Testis (tissue), 3 donors: Measurements from ENCODE around the gene DISP2. TPM values are rescaled to one million over a fixed set of nuclear protein-coding genes. Genes with fewer than 3 reads are reported as not detected.

Experiments used
- DNase-seq: peaks from one replicate; pipeline ENCODE4 v3.0.0-alpha.2; 2019
- H3K27ac ChIP-seq, 2 donors: fragments of 200-600 bp; sonication (generic); one replicate each; pipeline ENCODE4 v1.5.1; 2019
- H3K27me3 ChIP-seq: fragments of 200-600 bp; sonication (generic); one replicate; pipeline ENCODE4 v1.5.1; 2019
- H3K36me3 ChIP-seq: fragments of 200-600 bp; sonication (generic); one replicate; pipeline ENCODE4 v1.5.1; 2017; ENCODE audit warnings: low read depth; ENCODE audit errors: missing control alignments
- H3K4me1 ChIP-seq: fragments of 200-600 bp; sonication (generic); one replicate; pipeline ENCODE4 v1.5.1; 2019
- H3K4me3 ChIP-seq, 2 donors: fragments of 200-600 bp; sonication (generic); one replicate each; pipeline ENCODE4 v1.5.1; 2017 to 2019
- H3K9me3 ChIP-seq: fragments of 200-600 bp; sonication (generic); one replicate; pipeline ENCODE4 v1.5.1; 2017
- CTCF ChIP-seq, 3 experiments: fragments of 450-650 bp in 2 of 3; fragments of 200-600 bp in 1 of 3; sonication (generic) in 1 of 3; IDR thresholded peaks; one replicate each; pipeline ENCODE4 v1.5.1; 2016 to 2019; ENCODE audit warnings: antibody characterized with exemption in 3 of 3, mild to moderate bottlenecking in 2 of 3, moderate library complexity in 1 of 3
- POLR2A ChIP-seq: fragments of 450-650 bp; IDR thresholded peaks from one replicate; pipeline ENCODE4 v1.6.1; 2017; ENCODE audit warnings: antibody characterized with exemption, mild to moderate bottlenecking, moderate library complexity
- WGBS, 2 donors: methylation state at CpG; one replicate each; pipeline ENCODE4 v1.1.5; 2018; 5-methylcytosine and 5-hydroxymethylcytosine counted together
- intact Hi-C: fragments of 100-400 bp; cut with DNase I; formaldehyde crosslinking; loops from one replicate; pipeline ENCODE4 v1.15.1; 2023; ENCODE audit warnings: low total_unique reads
- polyA plus RNA-seq: library from polyadenylated mRNA; stranded (reverse); fragments of 350-450 nt; fragmentation: Illumina TruSeq; extraction: RNeasy Lipid Tissue Mini Kit (QIAGEN cat#74804); gene quantifications from one replicate; pipeline ENCODE4 v1.2.3, GENCODE V29; 2014; ENCODE audit warnings: low read depth, low replicate concordance; ENCODE audit not compliant: insufficient read depth
- total RNA-seq, 2 donors: library from RNA; depleted of rRNA; stranded (reverse); fragments of >200 nt; gene quantifications; one replicate each; pipeline ENCODE4 v1.2.3, GENCODE V29; 2016

Gene DISP2
- total and polyA plus RNA-seq, 3 donors from 2014 or later = 3.0 to 7.6 (median 4.4) TPM

GRCh38 chr15:40347559-40348473, 10.2 kb upstream of the DISP2 start:
- no peak overlapping the region for H3K4me3 ChIP-seq
- WGBS, 2 donors = 88% methylated on average over 6 to 11 of the region's 11 CpGs
- no peaks in the 10 kb centered on the region for H3K9me3 ChIP-seq
- no peaks in the 10 kb centered on the region for H3K27me3 ChIP-seq
- DNase-seq = no peak
- no peaks in the 10 kb centered on the region for H3K4me1 ChIP-seq
- intact Hi-C loops = no loop called here
- no peak for TF ChIP-seq CTCF (IDR thresholded peaks at IDR 0.05)
- no peak for TF ChIP-seq POLR2A
- H3K27ac ChIP-seq = no peak overlapping the region
- no peaks in the 10 kb centered on the region for H3K36me3 ChIP-seq

GRCh38 chr15:40348474-40348870, 9.5 kb upstream of the DISP2 start:
- DNase-seq = no peak
- WGBS, 2 donors = 79 to 80% methylated on average over 5 of the region's 5 CpGs
- TF ChIP-seq POLR2A (no peak), CTCF (IDR thresholded peaks at IDR 0.05) (no peak)
- no peak overlapping the region for H3K27ac ChIP-seq
- H3K27me3 ChIP-seq = no peaks in the 10 kb centered on the region
- no peak overlapping the region for H3K4me3 ChIP-seq
- intact Hi-C loops = no loop called here
- H3K9me3 ChIP-seq = no peaks in the 10 kb centered on the region
- H3K4me1 ChIP-seq = peaks cover under 1% of the 10 kb centered on the region
- no peaks in the 10 kb centered on the region for H3K36me3 ChIP-seq

GRCh38 chr15:40349163-40349562, 8.9 kb upstream of the DISP2 start:
- Histone ChIP-seq H3K4me3 (no peak overlapping the region), H3K4me1 (peaks cover 6% of the 10 kb centered on the region), H3K36me3 (no peaks in the 10 kb centered on the region), H3K9me3 (no peaks in the 10 kb centered on the region), H3K27me3 (no peaks in the 10 kb centered on the region), H3K27ac (no peak overlapping the region)
- intact Hi-C loops = no loop called here
- 80 to 96% methylated on average over 5 of the region's 5 CpGs for WGBS, 2 donors
- TF ChIP-seq CTCF (IDR thresholded peaks at IDR 0.05) = no peak
- TF ChIP-seq POLR2A = no peak
- no peak for DNase-seq

- Histone ChIP-seq H3K27ac (no peak overlapping the region), H3K27me3 (no peaks in the 10 kb centered on the region), H3K9me3 (no peaks in the 10 kb centered on the region), H3K36me3 (no peaks in the 10 kb centered on the region), H3K4me3 (no peak overlapping the region), H3K4me1 (peaks cover 12% of the 10 kb centered on the region)
- WGBS, 2 donors = 91 to 96% methylated on average over 6 to 7 of the region's 7 CpGs
- intact Hi-C loops = no loop called here
- no peak for TF ChIP-seq CTCF (IDR thresholded peaks at IDR 0.05)
- TF ChIP-seq POLR2A = no peak
- no peak for DNase-seq
Measured at GRCh38 chr15:40352281-40352901, 5.6 kb upstream of the DISP2 start.
